Omental fat pad (tissue), 4 donors: Measurements from ENCODE around the gene RICTOR. TPM values are rescaled to one million over a fixed set of nuclear protein-coding genes. Genes with fewer than 3 reads are reported as not detected.
A peak's percentile ranks its signal among the peaks of the same experiment; 100 is the strongest.

Experiments
- ATAC-seq: fragments of 150-250 bp; one replicate; pipeline ENCODE4 v1.9.1; 2016; ENCODE audit warnings: mild to moderate bottlenecking, moderate library complexity; ENCODE audit not compliant: low FRiP score
- DNase-seq: peaks from one replicate; pipeline ENCODE4 v3.0.0-alpha.2; 2019; ENCODE audit warnings: low spot score
- CTCF ChIP-seq, 3 donors: fragments of 450-650 bp; IDR thresholded peaks; one replicate each; pipeline ENCODE4 v1.5.1; 2016 to 2017; ENCODE audit warnings: antibody characterized with exemption in 3 of 3, mild to moderate bottlenecking in 3 of 3, moderate library complexity in 2 of 3
- total RNA-seq, 4 donors: library from RNA; depleted of rRNA; stranded (reverse); fragments of >200 nt; gene quantifications; one replicate each; pipeline ENCODE4 v1.1.0, GENCODE V29; 2016

RICTOR gene
- total RNA-seq, 4 donors from 2014 or later, result 20.4 to 47.1 (median 32.2) TPM

- no peak for TF ChIP-seq CTCF (IDR thresholded peaks at IDR 0.05)
- no peak for ATAC-seq
- no peak for DNase-seq
These were observed 53.7 kb downstream of the RICTOR start for GRCh38 chr5:39020458-39020857.

- no peak for DNase-seq
- TF ChIP-seq CTCF (IDR thresholded peaks at IDR 0.05), result no peak
- ATAC-seq, result no peak
These were observed 54.9 kb downstream of the RICTOR start for GRCh38 chr5:39019254-39019653.

GRCh38 chr5:39017504-39017903, 56.7 kb downstream of the RICTOR start:
- DNase-seq (no peak), ATAC-seq (no peak)
- TF ChIP-seq CTCF (IDR thresholded peaks at IDR 0.05), result no peak

GRCh38 chr5:39016587-39017275, 57.5 kb downstream of the RICTOR start:
- TF ChIP-seq CTCF (IDR thresholded peaks at IDR 0.05), result no peak
- no peak for DNase-seq
- ATAC-seq, result no peak

GRCh38 chr5:39015743-39016586, 58.2 kb downstream of the RICTOR start:
- TF ChIP-seq CTCF (IDR thresholded peaks at IDR 0.05), result no peak
- no peak for DNase-seq
- ATAC-seq, result peak; percentile 89

- TF ChIP-seq CTCF (IDR thresholded peaks at IDR 0.05), result no peak
- DNase-seq, result no peak
- no peak for ATAC-seq
These were observed 59.6 kb downstream of the RICTOR start for GRCh38 chr5:39014561-39014960.
